Measurements from ENCODE around the gene ABCA1. TPM values are rescaled to one million over a fixed set of nuclear protein-coding genes. Genes with fewer than 3 reads are reported as not detected.

The ABCA1 gene
- polyA plus RNA-seq, 1 donor (not counting 4 experiments of a cell fraction or from before 2014, with no cell fraction given) = 23.0 TPM

- Histone ChIP-seq H3K4me3 (ENCODE audit: control insufficient read depth in 2 of 3, extremely low read depth in 1 of 3, insufficient read depth in 2 of 3, low read depth in 1 of 3, low read length in 3 of 3) (no peak overlapping the region), H3K9me3 (ENCODE audit: control insufficient read depth, low read depth, low read length) (no peaks in the 10 kb centered on the region), H3K36me3 (ENCODE audit: control insufficient read depth in 2 of 2, extremely low read depth in 1 of 2, insufficient read depth in 2 of 2, low read length in 2 of 2) (no peaks in the 10 kb centered on the region), H3K4me2 (ENCODE audit: control insufficient read depth, extremely low read depth, insufficient read depth, low read depth, low read length) (no peak overlapping the region), H3K4me1 (ENCODE audit: control insufficient read depth, extremely low read depth, insufficient read depth, low read length) (peaks cover 8% of the 10 kb centered on the region), H3K9me1 (ENCODE audit: control insufficient read depth, extremely low read depth, insufficient read depth, low read length) (no peaks in the 10 kb centered on the region), H3K27me3 (ENCODE audit: control insufficient read depth, extremely low read depth, insufficient read depth, low read length) (no peaks in the 10 kb centered on the region), H4K20me1 (ENCODE audit: control insufficient read depth, extremely low read depth, insufficient read depth, low read length) (no peaks in the 10 kb centered on the region), H3K79me2 (ENCODE audit: control insufficient read depth, insufficient read depth, low read length) (no peaks in the 10 kb centered on the region), H3K9ac (ENCODE audit: control insufficient read depth, extremely low read depth, insufficient read depth, low read length) (no peak overlapping the region), H2AFZ (ENCODE audit: control insufficient read depth, low read length) (no peak overlapping the region), H3K27ac (ENCODE audit: control insufficient read depth, insufficient read depth, low read length) (no peak overlapping the region)
- TF ChIP-seq CTCF (optimal IDR thresholded peaks at IDR 0.05 in 1 of 3, IDR thresholded peaks at IDR 0.05 in 1 of 3, conservative IDR thresholded peaks at IDR 0.05 in 1 of 3; ENCODE audit: extremely low read depth in 1 of 3, insufficient read depth in 2 of 3, low read length in 3 of 3) (no peak), EZH2 (IDR thresholded peaks at IDR 0.05; ENCODE audit: low read length) (no peak)
- dilution Hi-C loops (cut with MboI; ENCODE audit: extremely low pct_ligation_motif_present, low sequenced_read_pairs) = no loop called here
- DNase-seq (ENCODE audit: low read depth, low spot score) = no peak
- no peak for FAIRE-seq
These were observed 22.9 kb upstream of the ABCA1 start for GRCh38 chr9:104950838-104951237.

- DNase-seq (ENCODE audit: low read depth, low spot score) (no peak), FAIRE-seq (no peak)
- H3K9ac ChIP-seq (ENCODE audit: control insufficient read depth, extremely low read depth, insufficient read depth, low read length) = no peak overlapping the region
- no peaks in the 10 kb centered on the region for H3K9me3 ChIP-seq (ENCODE audit: control insufficient read depth, low read depth, low read length)
- peak overlapping the region; percentile 26 for H2AFZ ChIP-seq (ENCODE audit: control insufficient read depth, low read length)
- H3K27ac ChIP-seq (ENCODE audit: control insufficient read depth, insufficient read depth, low read length) = no peak overlapping the region
- H3K36me3 ChIP-seq (ENCODE audit: control insufficient read depth in 2 of 2, extremely low read depth in 1 of 2, insufficient read depth in 2 of 2, low read length in 2 of 2) = no peaks in the 10 kb centered on the region
- peaks cover 6% of the 10 kb centered on the region for H3K4me1 ChIP-seq (ENCODE audit: control insufficient read depth, extremely low read depth, insufficient read depth, low read length)
- no peaks in the 10 kb centered on the region for H3K9me1 ChIP-seq (ENCODE audit: control insufficient read depth, extremely low read depth, insufficient read depth, low read length)
- H4K20me1 ChIP-seq (ENCODE audit: control insufficient read depth, extremely low read depth, insufficient read depth, low read length) = no peaks in the 10 kb centered on the region
- H3K4me2 ChIP-seq (ENCODE audit: control insufficient read depth, extremely low read depth, insufficient read depth, low read depth, low read length) = no peak overlapping the region
- no peaks in the 10 kb centered on the region for H3K27me3 ChIP-seq (ENCODE audit: control insufficient read depth, extremely low read depth, insufficient read depth, low read length)
- TF ChIP-seq EZH2 (IDR thresholded peaks at IDR 0.05; ENCODE audit: low read length) = no peak
- dilution Hi-C loops (cut with MboI; ENCODE audit: extremely low pct_ligation_motif_present, low sequenced_read_pairs) = no loop called here
- no peak overlapping the region for H3K4me3 ChIP-seq (ENCODE audit: control insufficient read depth in 2 of 3, extremely low read depth in 1 of 3, insufficient read depth in 2 of 3, low read depth in 1 of 3, low read length in 3 of 3)
- no peaks in the 10 kb centered on the region for H3K79me2 ChIP-seq (ENCODE audit: control insufficient read depth, insufficient read depth, low read length)
These were observed 20.3 kb upstream of the ABCA1 start for GRCh38 chr9:104948277-104948676.

GRCh38 chr9:104944871-104945270 lies 16.9 kb upstream of the ABCA1 start:
- Histone ChIP-seq H4K20me1 (ENCODE audit: control insufficient read depth, extremely low read depth, insufficient read depth, low read length) (no peaks in the 10 kb centered on the region), H3K9me1 (ENCODE audit: control insufficient read depth, extremely low read depth, insufficient read depth, low read length) (no peaks in the 10 kb centered on the region), H3K4me3 (ENCODE audit: control insufficient read depth in 2 of 3, extremely low read depth in 1 of 3, insufficient read depth in 2 of 3, low read depth in 1 of 3, low read length in 3 of 3) (no peak overlapping the region), H3K36me3 (ENCODE audit: control insufficient read depth in 2 of 2, extremely low read depth in 1 of 2, insufficient read depth in 2 of 2, low read length in 2 of 2) (no peaks in the 10 kb centered on the region), H3K9ac (ENCODE audit: control insufficient read depth, extremely low read depth, insufficient read depth, low read length) (no peak overlapping the region), H3K27me3 (ENCODE audit: control insufficient read depth, extremely low read depth, insufficient read depth, low read length) (no peaks in the 10 kb centered on the region), H3K79me2 (ENCODE audit: control insufficient read depth, insufficient read depth, low read length) (no peaks in the 10 kb centered on the region), H3K4me2 (ENCODE audit: control insufficient read depth, extremely low read depth, insufficient read depth, low read depth, low read length) (no peak overlapping the region), H3K9me3 (ENCODE audit: control insufficient read depth, low read depth, low read length) (no peaks in the 10 kb centered on the region), H3K4me1 (ENCODE audit: control insufficient read depth, extremely low read depth, insufficient read depth, low read length) (no peaks in the 10 kb centered on the region), H3K27ac (ENCODE audit: control insufficient read depth, insufficient read depth, low read length) (no peak overlapping the region), H2AFZ (ENCODE audit: control insufficient read depth, low read length) (no peak overlapping the region)
- FAIRE-seq = no peak
- DNase-seq (ENCODE audit: low read depth, low spot score) = no peak
- no peak for TF ChIP-seq CTCF (optimal IDR thresholded peaks at IDR 0.05 in 1 of 3, IDR thresholded peaks at IDR 0.05 in 1 of 3, conservative IDR thresholded peaks at IDR 0.05 in 1 of 3; ENCODE audit: extremely low read depth in 1 of 3, insufficient read depth in 2 of 3, low read length in 3 of 3)
- no peak for TF ChIP-seq EZH2 (IDR thresholded peaks at IDR 0.05; ENCODE audit: low read length)
- dilution Hi-C loops (cut with MboI; ENCODE audit: extremely low pct_ligation_motif_present, low sequenced_read_pairs) = no loop called here

Data from keratinocyte (primary cell).